ENCODE measurements around the gene LMTK3.

- TF ChIP-seq CTCF (IDR thresholded peaks at IDR 0.05), result no peak
- TF ChIP-seq REST (IDR thresholded peaks at IDR 0.05; ENCODE audit: insufficient read depth in 1 of 2, low read depth in 2 of 2, low read length in 1 of 2), result no peak
- no peak for TF ChIP-seq POLR2AphosphoS5 (IDR thresholded peaks at IDR 0.05; ENCODE audit: low read depth, low read length)
- no peak for TF ChIP-seq SIN3A (IDR thresholded peaks at IDR 0.05; ENCODE audit: borderline replicate concordance, insufficient read depth, low read depth, low read length)
These were observed 48.5 kb upstream of the LMTK3 start for GRCh38 chr19:48560095-48560530.
